UCSD-AML1 (cell line): ENCODE data around the gene SDCCAG8.
A peak's percentile ranks its signal among the peaks of the same experiment; 100 is the strongest.
"Not testable (repeated sequence)": the region's sequence is repeated elsewhere in the genome, so short reads cannot be mapped to it uniquely, and the experiment has no call there.

Experiments
- DNase-seq: peaks from one replicate; lab custom pipeline; 2025; ENCODE audit not compliant: unreplicated experiment; lab: John Stamatoyannopoulos, UW

SDCCAG8 gene

GRCh38 chr1:243255791-243256512, at the start of gene SDCCAG8:
Gene SDCCAG8 (plus strand): TSS chr1:243256041. CDS start chr1:243256174, 133 bp downstream.
- peak; percentile 98 for DNase-seq

- DNase-seq: not testable (repeated sequence)
Observed at GRCh38 chr1:243211984-243212383, 43.9 kb upstream of the SDCCAG8 start.

- DNase-seq: no peak
Observed at GRCh38 chr1:243213045-243213787, 42.6 kb upstream of the SDCCAG8 start.

- DNase-seq: not testable (repeated sequence)
Observed at GRCh38 chr1:243215276-243215875, 40.5 kb upstream of the SDCCAG8 start.

GRCh38 chr1:243216741-243217140, 39.1 kb upstream of the SDCCAG8 start:
- DNase-seq: no peak

GRCh38 chr1:243217349-243217748, 38.5 kb upstream of the SDCCAG8 start:
- no peak for DNase-seq

- DNase-seq: no peak
Observed at GRCh38 chr1:243218059-243218458, 37.8 kb upstream of the SDCCAG8 start.

GRCh38 chr1:243227622-243228021, 28.2 kb upstream of the SDCCAG8 start:
- no peak for DNase-seq

- no peak for DNase-seq
Observed at GRCh38 chr1:243229526-243229925, 26.3 kb upstream of the SDCCAG8 start.

- DNase-seq: no peak
Observed at GRCh38 chr1:243230914-243231313, 24.9 kb upstream of the SDCCAG8 start.

- no peak for DNase-seq
Observed at GRCh38 chr1:243233908-243234307, 21.9 kb upstream of the SDCCAG8 start.

- no peak for DNase-seq
Observed at GRCh38 chr1:243234978-243235647, 20.7 kb upstream of the SDCCAG8 start.

GRCh38 chr1:243236604-243237252, 19.1 kb upstream of the SDCCAG8 start:
- DNase-seq: no peak

GRCh38 chr1:243244432-243244841, 11.4 kb upstream of the SDCCAG8 start:
- DNase-seq: no peak

GRCh38 chr1:243246916-243247315, 8.9 kb upstream of the SDCCAG8 start:
- no peak for DNase-seq

GRCh38 chr1:243247901-243248300, 7.9 kb upstream of the SDCCAG8 start:
- DNase-seq: no peak

GRCh38 chr1:243249214-243249613, 6.6 kb upstream of the SDCCAG8 start:
- no peak for DNase-seq

- no peak for DNase-seq
Observed at GRCh38 chr1:243250102-243250501, 5.7 kb upstream of the SDCCAG8 start.

GRCh38 chr1:243251539-243251938, 4.3 kb upstream of the SDCCAG8 start:
- DNase-seq: no peak

GRCh38 chr1:243253211-243253925, 2.5 kb upstream of the SDCCAG8 start:
- no peak for DNase-seq
